Amniotic epithelial cell (primary cell): Measurements from ENCODE around the gene CKM.

Experiments used
- DNase-seq: peaks from one replicate; pipeline ENCODE4 v3.0.0-alpha.2; 2010; ENCODE audit warnings: low read depth

CKM gene

GRCh38 chr19:45322744-45323281 is at the start of gene CKM:
Gene CKM (minus strand): TSS chr19:45322875. CDS start chr19:45319713, 3,162 bp downstream.
- DNase-seq = no peak

- peak; percentile 98 for DNase-seq
These were observed 47.9 kb upstream of the CKM start, which contains the start of gene ERCC2 for GRCh38 chr19:45370410-45371204. Gene ERCC2 (minus strand): TSS chr19:45370573. CDS start chr19:45370540, 33 bp downstream.

GRCh38 chr19:45368737-45369340 is 46.2 kb upstream of the CKM start:
- DNase-seq = no peak

GRCh38 chr19:45368127-45368526 is 45.5 kb upstream of the CKM start:
- DNase-seq = no peak

- DNase-seq = no peak
These were observed 42.0 kb upstream of the CKM start for GRCh38 chr19:45364696-45365095.

- DNase-seq = no peak
These were observed 41.3 kb upstream of the CKM start for GRCh38 chr19:45363861-45364459.

- no peak for DNase-seq
These were observed 39.6 kb upstream of the CKM start for GRCh38 chr19:45362291-45362690.

GRCh38 chr19:45361608-45362007 is 38.9 kb upstream of the CKM start:
- DNase-seq = no peak

- no peak for DNase-seq
These were observed 35.6 kb upstream of the CKM start for GRCh38 chr19:45358213-45358792.

GRCh38 chr19:45357445-45357783 is 34.7 kb upstream of the CKM start:
- no peak for DNase-seq

- no peak for DNase-seq
These were observed 34.2 kb upstream of the CKM start for GRCh38 chr19:45356760-45357444.

- DNase-seq = no peak
These were observed 33.2 kb upstream of the CKM start for GRCh38 chr19:45355910-45356309.

- DNase-seq = no peak
These were observed 32.7 kb upstream of the CKM start for GRCh38 chr19:45355402-45355801.

GRCh38 chr19:45354241-45354842 is 31.7 kb upstream of the CKM start:
- no peak for DNase-seq

- no peak for DNase-seq
These were observed 30.5 kb upstream of the CKM start for GRCh38 chr19:45352914-45353796.

GRCh38 chr19:45352471-45352870 is 29.8 kb upstream of the CKM start:
- no peak for DNase-seq

- DNase-seq = no peak
These were observed 29.4 kb upstream of the CKM start for GRCh38 chr19:45352062-45352461.

- no peak for DNase-seq
These were observed 28.8 kb upstream of the CKM start for GRCh38 chr19:45351401-45351952.

GRCh38 chr19:45350477-45351058 is 27.9 kb upstream of the CKM start:
- DNase-seq = no peak

GRCh38 chr19:45349430-45349941 is 26.8 kb upstream of the CKM start:
- DNase-seq = no peak
